HG02588 (cell line): ENCODE results near the gene OGFR.

ENCODE experiments used
- ATAC-seq: cut with Tn5 transposase; IDR thresholded peaks from one replicate; pipeline ENCODE4 v1.9.1; 2021; ENCODE audit warnings: mild to moderate bottlenecking, moderate library complexity; ENCODE audit not compliant: unreplicated experiment

Gene OGFR

DNA sequence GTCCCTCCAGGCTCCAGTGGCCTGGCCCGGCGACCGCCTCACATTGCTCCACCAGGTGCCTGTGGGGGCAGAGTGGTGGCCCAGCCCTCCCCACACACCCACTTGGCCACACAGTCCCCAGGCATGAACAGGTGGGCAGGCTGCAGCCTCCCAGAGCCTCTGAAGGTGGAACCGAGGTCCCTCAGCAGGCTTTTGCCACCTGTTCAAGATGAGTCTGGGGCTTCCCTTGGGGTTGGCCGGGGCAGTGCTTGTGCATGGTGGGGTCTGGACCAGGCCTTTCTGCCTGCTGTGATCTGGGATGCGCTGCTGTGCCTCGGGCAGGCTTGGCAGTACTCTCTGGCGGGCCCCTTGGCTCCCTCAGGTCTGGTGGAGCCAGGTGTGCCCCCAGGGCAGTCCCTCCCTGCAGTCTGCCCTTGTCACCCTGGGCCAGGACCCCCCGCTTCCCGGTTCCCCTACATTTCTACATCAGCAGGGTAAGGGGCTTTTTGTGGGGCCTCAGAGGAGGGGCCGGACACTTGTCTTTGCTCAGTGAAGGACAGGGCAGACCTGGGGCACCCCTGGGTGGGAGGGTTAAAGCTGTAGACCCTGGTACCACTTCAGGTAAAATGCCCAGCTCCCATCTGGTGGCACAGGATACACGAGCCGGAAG is 9.5 kb downstream of the OGFR start:
- no peak for ATAC-seq

DNA sequence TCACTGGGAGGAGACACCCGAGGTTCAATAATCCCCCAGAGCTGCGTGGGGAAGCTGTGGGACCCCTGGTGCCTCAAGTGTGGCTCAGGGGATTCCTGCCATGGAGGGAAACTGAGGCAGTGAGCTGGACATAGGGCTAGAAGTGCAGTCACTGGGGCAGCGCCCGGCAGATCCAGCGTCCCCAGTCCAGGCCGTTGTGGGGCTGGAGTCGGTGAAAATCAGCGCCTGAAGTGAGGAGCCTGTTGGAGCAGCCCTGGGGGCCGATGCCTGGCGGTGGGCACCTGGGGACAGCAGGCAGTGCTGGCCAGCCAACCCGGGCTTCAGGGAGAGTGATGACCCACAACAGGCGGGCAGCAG is 10.1 kb downstream of the OGFR start:
- ATAC-seq = no peak

DNA sequence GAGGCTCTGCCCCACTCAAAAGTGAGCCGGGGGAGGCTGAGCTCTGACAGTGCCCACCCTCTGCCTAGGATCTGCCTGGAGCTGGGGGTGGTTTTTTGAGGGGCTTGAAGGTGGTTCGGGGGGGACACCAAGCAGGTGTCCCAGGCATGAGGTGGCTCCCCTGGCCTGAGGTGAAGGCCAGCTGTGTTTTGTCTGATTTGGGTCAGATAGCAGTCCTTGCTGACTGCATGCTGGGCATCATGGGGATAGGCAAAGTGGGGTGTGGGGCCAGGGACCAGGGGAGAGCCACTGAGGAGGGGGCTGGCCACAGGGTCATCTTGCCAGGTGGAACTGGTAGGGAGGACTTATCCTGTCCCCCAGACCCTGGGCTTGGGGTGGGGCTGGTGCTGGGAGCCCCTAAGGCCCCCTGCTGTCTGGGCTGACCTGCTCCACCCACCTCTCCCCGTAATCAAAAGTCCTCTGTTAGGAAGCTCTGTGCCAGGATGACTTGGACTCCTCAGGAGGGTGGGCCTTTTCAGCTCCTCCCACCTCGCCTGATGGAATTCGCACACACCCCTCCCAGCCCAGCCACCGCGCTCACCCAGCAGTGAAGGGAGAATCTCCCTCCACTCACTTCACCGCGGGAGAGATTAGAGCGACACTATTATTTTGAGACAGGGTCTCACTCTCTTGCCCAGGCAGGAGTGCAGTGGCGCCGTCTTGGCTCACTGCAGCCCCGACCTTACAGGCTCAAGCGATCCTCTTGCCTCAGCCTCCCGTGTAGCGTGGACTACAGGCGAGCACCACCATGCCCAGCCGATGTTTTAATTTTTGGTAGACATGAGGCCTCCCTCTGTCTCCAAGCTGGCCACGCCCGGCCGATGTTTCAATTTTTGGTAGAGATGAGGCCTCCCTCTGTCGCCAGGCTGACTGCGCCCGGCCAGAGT is 10.7 kb downstream of the OGFR start:
- no peak for ATAC-seq

- ATAC-seq = no peak
These were observed 11.6 kb downstream of the OGFR start for GRCh38 chr20:62816031-62816883.

DNA sequence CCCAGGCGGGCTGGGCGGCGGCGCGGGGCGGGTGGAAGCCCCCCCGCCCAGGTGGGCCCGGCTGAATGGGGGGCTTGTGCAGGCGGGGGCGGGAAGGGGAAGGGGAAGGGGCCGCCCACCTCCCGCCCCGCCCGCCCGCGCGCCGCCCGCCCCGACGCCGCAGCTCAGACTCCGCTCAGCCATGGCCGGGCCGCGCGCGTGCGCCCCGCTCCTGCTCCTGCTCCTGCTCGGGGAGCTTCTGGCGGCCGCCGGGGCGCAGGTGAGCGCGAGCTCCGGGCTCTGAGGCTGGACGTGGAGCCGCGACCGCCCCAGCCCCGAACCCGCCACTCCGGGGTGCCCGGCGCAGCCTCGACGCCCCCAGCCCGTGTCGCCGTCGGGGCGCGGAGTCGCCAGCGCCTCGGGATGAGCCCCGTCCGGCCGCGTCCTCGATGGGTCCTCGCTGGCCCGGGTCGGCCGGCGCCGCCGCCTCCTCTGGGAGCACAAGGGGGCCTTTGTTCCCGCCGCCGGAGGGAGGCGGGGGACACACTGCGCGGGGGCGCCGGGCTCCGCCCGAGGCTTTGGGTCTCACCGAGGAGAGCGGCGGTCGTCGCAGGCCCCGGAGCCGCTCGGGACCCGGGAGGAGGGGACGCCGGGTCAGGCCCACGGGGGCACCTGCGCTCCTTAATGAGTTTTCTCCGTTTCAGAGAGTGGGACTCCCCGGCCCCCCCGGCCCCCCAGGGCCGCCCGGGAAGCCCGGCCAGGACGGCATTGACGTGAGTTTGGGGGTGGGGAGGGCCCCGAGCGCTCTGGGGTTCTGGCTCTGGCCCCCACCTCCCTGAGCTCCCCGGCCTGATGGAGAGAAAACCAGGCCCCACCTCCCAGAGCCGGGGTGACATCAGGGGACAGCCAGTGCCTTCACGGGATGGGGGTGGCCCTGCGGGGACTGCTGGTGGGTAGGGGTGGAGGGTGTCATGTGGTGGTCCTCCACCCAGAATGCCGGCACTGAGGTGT is 12.5 kb downstream of the OGFR start, which contains the start of gene COL9A3:
COL9A3 (plus strand) TSS at position 167 of the 990 bp plus-strand sequence; CDS start at position 182, 15 bp downstream.
- no peak for ATAC-seq

- no peak for ATAC-seq
These were observed 13.4 kb downstream of the OGFR start for GRCh38 chr20:62817975-62818591.

DNA sequence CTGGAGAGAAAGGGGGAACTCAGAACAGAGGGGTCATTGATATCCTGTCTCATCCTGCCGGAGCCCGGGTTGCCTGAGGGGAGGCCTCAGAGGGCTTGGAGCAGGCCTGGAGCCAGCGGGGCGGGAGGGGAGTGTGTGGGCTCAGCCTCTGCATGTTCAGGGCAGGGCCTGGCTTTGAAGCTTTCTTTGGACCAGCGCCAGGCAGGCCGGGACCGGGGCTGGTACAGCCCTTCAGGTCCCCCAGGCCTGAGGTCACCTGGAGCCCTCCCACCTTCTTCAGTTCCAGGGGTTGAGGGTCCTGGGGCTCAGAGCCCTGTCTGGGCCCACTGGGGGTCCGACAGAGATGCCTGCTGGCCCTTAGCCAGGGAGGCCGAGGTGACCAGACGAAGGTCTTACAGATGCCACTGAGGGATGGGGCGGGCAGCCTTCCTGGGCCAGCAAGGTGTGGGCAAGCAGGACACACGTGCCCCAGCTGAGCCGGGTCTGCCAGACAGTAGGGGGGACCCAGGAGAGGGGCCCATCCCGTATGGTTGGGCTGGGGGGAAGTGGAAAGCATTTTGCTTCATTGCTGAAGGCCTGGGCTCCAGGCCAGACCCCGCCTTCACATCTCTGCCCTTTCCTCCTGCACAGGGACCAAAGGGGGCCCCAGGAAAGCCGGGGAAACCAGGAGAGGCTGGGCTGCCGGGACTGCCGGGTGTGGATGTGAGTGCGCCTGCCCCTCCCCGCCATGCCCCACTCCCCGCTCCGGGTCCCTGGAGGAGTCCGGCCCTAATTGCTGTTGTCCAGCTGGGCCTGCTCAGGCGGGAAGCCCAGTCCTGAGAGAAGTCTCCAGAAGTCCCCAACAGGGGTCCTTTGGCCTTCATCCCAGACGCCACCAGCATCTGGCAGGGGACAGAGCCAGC is 14.2 kb downstream of the OGFR start:
- ATAC-seq = no peak

GRCh38 chr20:62819494-62820174 is 15.0 kb downstream of the OGFR start:
- no peak for ATAC-seq

DNA sequence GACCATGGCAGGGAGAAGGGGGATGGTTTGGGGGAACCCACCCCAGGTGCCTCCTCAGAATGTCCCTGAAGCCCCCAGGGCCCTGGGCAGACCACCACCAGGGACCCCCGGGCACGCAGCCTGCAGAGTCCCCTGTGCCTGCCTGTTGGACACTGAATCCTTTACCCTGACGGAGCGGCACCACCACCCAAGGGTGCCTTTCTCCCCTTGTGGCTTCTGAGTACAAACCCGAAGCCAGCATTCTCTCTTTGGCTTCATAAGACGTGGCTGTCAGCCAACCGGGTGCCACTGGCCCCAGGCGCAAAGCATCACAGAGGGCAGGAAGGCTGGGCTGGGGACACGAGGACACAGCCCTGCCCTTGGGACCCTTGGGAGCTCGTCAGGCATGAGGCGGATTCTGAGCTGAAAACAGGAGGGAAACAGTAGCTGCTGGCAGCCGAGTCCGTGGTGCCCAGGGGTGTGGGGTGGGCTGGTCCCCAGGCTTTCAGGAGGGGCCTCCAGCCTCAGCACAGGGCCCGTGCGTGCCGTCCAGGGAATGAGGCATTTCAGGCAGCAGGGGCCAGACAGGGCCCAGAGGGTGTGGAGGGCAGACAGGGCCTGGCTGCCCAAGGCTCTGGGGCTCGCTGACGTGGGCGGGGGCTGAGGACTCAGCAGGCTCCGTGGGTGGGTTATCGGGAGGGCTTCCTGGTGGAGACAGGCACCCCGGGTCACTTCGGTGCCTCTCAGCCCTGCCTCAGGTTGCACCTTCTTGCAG is 15.8 kb downstream of the OGFR start:
- ATAC-seq = no peak

DNA sequence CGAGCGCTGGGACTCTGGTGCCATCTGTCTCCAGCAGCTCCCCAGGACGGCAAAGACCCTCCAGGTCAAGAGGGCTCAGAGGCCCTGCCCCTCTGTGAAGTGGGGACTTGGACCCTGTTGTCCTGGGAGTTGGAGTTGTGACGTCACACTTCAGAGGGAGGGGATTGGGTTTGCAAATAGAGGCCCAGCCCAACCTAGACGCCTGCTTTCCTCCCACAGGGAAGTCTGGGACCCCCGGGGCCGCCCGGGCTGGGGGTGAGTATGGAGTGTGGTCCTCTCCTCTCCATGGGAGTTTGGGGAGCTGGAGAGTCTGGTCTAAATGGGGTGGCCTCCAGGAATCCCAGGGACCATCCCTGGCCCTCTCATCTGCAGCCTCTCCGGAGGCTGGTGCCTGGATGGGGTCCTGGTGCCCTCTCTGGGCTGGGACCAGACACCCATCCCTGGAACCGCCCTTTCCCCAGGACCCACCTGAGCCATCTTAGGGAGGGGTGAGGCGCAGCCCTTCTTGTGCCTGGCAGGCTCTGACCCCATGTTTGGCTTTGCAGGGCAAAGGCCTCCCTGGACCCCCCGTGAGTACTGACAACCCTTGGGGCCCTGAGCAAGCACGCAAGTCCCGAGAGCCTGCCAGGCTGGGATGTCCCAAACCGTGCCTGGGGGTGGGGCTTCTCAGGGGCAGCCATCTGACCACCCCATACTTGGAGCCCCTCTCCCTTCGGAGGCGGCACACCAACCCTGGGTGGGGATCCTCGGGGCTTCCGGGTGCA is 16.5 kb downstream of the OGFR start:
- no peak for ATAC-seq

GRCh38 chr20:62821726-62822210 is 17.1 kb downstream of the OGFR start:
- ATAC-seq = no peak

DNA sequence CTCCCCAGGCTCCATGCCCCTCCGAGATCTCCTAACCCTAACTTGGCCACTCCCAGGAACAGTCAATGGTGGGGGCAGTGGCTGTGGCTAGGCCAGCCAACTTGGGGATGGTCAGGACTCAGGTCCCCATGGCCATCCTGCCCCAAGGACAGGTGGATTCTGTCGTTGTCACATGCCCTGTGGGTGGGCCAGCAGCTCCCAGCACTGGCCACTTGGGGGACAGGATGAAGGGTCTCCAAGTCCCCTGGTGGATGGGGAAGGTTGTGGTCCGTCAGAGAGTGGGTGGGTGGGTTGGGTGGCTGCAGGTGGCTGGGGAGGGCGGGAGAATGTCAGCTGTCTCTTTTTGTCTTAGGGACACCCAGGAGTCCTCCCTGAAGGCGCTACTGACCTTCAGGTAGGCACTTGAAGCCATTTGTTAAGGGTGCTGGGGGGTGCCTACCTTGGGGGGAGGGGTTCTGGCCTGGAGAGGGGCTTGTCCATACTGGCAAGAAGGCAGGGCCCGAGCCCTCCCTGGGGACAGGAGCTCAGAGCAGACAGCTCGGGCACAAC is 17.7 kb downstream of the OGFR start:
- ATAC-seq = no peak

DNA sequence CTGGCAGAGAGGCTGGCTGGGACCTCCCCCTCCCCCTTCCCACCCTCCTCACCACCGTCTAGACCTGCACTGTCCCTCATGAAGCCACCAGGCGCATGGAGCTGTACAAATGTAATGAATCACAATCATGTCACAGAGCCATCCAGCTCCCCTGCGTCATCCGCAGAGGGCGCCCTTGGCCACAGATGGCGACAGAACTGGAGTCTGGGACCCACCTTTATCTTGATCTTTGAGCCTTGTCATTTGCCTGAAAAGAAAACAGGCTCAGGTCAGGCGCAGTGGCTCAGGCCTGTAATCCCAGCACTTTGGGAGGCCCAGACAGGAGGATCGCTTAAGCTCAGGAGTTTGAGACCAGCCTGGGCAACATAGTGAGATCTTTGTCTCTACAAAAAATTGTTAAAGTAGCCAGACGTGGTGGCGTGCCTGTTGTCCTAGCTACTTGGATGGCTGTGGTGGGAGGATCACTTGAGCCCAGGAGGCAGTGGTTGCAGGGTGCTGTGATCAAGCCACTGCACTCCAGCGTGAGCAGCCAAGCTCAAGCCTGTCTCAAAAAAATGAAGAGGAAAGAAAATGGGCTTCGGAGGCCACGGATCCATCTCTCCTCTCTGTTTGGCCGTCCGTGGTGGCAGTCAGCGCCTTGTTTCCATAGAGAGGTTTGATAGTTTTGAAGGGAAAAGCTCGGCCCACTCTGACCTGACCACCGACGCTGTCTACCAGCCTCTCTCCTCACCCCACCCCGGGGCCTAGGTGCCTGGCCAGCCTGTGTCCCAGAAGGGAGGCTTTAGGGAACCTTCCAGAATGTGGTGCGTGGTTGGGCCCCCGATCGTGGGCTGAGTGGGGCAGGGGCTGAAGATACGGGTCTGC is 18.4 kb downstream of the OGFR start:
- ATAC-seq = no peak

DNA sequence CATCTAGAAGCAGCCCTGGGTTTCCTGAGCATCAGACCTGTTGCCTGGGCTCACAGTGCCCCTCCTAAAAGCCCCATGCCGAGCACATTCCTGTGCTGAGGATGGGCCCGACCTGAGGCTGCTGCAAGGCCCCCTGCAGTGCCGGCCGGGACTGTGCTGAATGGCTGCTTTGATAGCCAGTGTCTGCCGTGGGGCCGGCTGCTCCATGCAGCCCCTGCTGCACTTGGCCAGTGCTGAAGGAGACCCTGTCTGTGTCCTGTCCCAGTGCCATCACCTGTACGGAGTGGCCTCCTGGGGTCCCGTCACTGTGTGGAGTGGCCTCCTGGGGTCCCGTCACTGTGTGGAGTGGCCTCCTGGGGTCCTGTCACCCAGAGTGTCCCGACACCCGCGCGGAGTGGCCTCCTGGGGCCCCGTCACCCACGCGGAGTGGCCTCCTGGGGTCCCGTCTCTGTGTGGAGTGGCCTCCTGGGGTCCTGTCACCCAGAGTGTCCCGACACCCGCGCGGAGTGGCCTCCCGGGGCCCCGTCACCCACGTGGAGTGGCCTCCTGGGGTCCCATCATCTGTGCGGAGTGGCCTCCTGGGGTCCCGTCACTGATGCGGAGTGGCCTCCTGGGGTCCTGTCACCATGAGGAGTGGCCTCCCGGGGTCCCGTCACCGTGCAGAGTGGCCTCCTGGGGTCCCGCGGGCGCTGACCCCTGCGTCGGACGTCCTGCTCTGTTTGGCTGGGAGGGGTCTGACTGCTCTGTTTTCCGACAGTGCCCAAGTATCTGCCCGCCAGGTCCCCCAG is 19.2 kb downstream of the OGFR start:
- ATAC-seq = no peak
